Coronary artery (tissue), 2 donors: ENCODE results near the gene DTX4.

Source experiments
- DNase-seq: peaks from one replicate; pipeline ENCODE4 v3.0.0-alpha.2; 2017; ENCODE audit warnings: low spot score
- H3K27ac ChIP-seq, 2 donors: fragments of 200-600 bp; sonication (generic); one replicate each; pipeline ENCODE4 v1.5.1; 2016 to 2019
- H3K4me3 ChIP-seq: fragments of 200-600 bp; sonication (generic); 2 replicates; pipeline ENCODE4 v1.5.1; 2016; ENCODE audit warnings: mild to moderate bottlenecking, moderate library complexity
- TF ChIP-seq, protein P1 (sequence below): fragments of 200-600 bp; sonication (generic); IDR thresholded peaks from one replicate; pipeline ENCODE4 v1.5.1; 2019; ENCODE audit warnings: antibody characterized with exemption

DTX4 gene

DNA sequence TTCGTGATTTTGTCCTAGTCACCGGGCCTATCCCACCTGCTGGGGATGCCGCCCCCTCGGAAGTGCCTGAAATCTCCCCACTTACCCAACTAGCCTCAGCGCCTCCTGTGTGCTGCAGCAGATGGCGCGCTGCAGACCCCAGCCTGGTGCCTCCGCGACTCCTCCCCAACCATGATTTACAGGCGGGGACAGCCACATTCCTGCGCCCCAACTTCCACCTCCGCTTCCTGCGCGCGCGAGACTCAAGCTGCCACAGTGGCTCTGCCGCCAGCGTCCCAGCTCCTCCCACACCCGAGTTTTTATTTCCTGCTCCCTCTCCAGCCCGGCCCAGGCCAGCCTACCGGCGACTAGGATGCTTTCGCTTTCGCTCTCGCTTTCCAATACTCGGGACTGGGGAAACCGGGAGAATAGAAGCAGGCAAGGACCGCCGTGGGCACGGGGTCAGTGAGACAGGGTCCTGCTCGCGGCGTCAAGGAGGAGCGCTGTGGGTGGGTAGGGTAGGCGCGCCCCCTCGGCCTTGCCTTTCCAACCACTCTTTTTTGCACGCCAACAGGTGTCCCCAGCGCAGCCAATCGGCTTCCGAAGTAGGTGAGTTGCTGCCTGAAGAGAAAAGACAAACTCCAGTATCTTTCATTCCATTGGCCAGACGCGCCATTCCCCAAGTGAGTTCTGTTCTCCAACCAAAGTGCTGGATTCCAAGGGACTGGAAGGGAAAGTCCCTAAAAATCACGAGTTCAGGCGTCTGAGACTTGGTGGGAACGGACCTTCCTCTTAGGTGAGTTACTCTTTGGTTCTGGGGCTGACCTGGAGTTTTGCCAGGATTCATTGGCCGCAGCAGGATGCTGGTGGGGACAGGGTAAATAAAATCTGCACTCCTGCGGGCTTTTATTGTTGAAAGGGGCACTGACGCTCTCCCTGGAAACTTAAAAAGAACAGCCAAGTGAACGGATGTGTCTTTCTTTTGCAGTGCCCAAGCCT, 29.1 kb upstream of the DTX4 start, which contains the start of gene FAM111A:
TSS of gene FAM111A (plus strand) at position 327 of the 978 bp plus-strand sequence. CDS start 6,017 bp downstream, outside the sequence.
- H3K27ac ChIP-seq: peak within 1 kb of the TSS; percentile 88 to 96
- DNase-seq: peak; percentile 90
- peak within 1 kb of the TSS; percentile 89 for H3K4me3 ChIP-seq
- TF ChIP-seq, protein P1, sequence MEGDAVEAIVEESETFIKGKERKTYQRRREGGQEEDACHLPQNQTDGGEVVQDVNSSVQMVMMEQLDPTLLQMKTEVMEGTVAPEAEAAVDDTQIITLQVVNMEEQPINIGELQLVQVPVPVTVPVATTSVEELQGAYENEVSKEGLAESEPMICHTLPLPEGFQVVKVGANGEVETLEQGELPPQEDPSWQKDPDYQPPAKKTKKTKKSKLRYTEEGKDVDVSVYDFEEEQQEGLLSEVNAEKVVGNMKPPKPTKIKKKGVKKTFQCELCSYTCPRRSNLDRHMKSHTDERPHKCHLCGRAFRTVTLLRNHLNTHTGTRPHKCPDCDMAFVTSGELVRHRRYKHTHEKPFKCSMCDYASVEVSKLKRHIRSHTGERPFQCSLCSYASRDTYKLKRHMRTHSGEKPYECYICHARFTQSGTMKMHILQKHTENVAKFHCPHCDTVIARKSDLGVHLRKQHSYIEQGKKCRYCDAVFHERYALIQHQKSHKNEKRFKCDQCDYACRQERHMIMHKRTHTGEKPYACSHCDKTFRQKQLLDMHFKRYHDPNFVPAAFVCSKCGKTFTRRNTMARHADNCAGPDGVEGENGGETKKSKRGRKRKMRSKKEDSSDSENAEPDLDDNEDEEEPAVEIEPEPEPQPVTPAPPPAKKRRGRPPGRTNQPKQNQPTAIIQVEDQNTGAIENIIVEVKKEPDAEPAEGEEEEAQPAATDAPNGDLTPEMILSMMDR: no peak

DNA sequence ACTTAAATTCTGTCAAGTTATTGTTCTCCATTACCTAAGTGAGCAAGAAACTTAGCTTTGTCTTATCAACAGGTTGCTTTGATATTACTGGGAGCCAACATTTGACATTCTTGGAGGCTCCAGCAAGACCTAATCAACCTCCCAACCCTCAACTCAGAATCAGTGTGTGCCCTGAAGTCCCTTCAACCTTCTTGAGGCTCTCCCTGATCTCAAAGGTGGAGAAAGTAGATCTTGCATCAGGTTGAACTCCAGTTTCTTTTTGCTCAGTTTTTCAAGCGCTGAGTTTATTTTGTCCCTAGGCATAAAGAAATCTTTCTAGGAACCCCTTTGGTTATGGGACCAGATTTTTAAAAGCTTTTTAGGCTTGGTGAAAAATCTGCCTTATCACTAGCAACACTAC, 27.8 kb upstream of the DTX4 start:
- DNase-seq: no peak
- TF ChIP-seq, protein P1: no peak
- H3K27ac ChIP-seq: peak overlapping the region; percentile 88 to 96
- H3K4me3 ChIP-seq: peak overlapping the region; percentile 89

DNA sequence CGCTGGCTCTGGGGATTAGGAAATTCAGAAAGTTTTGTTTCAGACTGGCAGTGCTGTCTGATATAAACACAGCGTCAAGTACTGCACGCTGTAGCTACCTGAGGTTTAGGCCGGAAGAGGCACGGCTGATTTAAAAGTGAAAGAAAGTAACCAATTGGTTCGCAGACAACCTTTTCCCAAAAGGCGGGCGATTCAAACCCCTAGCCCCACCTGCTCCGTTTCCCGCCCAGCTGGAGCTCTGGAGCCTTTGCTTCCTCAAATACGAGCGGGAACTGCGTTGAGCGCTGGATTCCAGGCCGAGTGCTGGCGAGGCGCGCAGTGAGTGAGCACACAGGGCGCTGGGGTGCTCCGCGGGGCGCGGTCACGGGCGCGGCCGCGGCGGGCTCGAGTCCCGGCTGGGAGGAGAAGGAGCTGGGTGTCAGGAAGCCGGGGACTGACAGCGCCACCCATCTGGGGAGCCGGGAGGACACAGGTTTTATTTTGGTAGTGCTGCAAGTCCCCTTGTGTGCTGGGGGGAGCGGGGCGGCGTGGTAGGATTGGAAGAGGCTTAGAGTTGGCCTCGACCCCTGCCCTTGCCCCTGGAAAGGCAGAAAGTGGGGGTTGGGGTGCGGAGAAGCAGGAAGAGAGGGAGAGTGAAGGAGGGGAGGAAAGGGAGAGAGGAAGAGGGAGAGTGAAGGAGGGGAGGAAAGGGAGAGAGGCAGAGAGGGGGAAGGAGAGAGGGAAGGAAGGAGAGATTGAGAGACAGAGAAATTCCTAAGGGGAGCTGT, 27.2 kb upstream of the DTX4 start:
- Histone ChIP-seq H3K4me3 (peak overlapping the region; percentile 89), H3K27ac (peak overlapping the region; percentile 88 to 96)
- TF ChIP-seq, protein P1: no peak
- peak; percentile 86 for DNase-seq

DNA sequence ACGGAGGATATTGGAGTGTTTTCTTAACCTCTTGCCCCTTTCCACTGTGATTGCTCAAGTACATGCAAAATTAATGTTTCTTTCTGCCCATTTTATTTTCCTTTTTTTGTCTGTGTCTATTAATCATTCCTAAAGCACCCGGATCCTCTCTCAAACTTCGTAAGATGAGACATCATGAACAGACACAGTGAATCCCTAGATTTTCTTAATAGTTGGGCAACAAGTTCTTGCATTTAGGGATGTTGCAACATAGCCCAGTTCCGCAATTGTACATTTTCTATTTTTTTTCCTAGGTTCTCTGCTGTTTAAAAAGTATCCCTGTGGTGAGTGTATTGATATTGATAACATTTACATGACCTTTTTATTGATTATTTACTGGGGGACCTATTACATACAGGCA, 26.4 kb upstream of the DTX4 start:
- TF ChIP-seq, protein P1: no peak
- DNase-seq: no peak
- Histone ChIP-seq H3K27ac (peak overlapping the region in 1 of 2 donors; percentile 96), H3K4me3 (peak overlapping the region; percentile 89)

DNA sequence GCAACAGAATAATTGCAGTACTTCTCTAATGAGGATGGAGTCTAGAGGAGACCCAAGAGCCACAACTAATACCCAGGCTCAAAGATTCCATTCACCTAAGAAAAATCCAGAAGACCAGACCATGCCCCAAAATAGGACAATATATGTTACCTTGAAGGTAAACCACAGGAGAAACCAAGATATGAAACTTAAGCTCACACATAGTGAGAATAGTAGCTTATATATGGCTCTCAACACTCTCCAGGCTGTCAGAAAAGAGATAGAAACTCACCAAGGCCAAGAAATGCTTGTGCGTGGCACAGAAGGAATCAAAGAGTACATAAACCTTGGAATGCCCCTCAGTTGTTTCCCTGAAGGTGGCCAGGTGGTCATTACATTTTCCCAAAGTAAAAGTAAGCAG, 20.2 kb upstream of the DTX4 start:
- no peak overlapping the region for H3K27ac ChIP-seq
- TF ChIP-seq, protein P1: no peak

DNA sequence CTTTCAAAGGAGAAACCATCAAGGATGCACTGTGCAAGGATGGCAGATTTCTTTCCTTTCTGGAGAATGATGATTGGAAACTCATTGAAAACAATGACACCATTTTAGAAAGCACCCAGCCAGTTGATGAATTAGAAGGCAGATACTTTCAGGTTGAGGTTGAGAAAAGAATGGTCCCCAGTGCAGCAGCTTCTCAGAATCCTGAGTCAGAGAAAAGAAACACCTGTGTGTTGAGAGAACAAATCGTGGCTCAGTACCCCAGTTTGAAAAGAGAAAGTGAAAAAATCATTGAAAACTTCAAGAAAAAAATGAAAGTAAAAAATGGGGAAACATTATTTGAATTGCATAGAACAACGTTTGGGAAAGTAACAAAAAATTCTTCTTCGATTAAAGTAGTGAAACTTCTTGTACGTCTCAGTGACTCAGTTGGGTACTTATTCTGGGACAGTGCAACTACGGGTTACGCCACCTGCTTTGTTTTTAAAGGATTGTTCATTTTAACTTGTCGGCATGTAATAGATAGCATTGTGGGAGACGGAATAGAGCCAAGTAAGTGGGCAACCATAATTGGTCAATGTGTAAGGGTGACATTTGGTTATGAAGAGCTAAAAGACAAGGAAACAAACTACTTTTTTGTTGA, 19.5 kb upstream of the DTX4 start:
- no peak overlapping the region for H3K4me3 ChIP-seq
- TF ChIP-seq, protein P1: no peak
- DNase-seq: no peak
- no peak overlapping the region for H3K27ac ChIP-seq

More for the DNA sequence above, 20.2 kb upstream of the DTX4 start:
- H3K4me3 ChIP-seq: no peak overlapping the region
- no peak for DNase-seq
